A673 (cell line): ENCODE results near the gene TMEM108. TPM values are rescaled to one million over a fixed set of nuclear protein-coding genes. Genes with fewer than 3 reads are reported as not detected.

Experiments
- BruUV-seq: library from RNA; stranded (reverse); fragments of 400-500 nt; replicated peaks from 2 replicates; lab custom pipeline; 2021; lab: Mats Ljungman, UMichigan
- CTCF ChIA-PET: fragments of 300-600 bp; sonication (Branson Sonifier 250); formaldehyde crosslinking; loops from one replicate; lab custom pipeline; 2022; ENCODE audit warnings: antibody characterized with exemption; lab: Charles Lee
- POLR2A ChIA-PET: fragments of 300-600 bp; sonication (Branson Sonifier 250); formaldehyde crosslinking; loops from one replicate; lab custom pipeline; 2022; ENCODE audit warnings: antibody characterized with exemption; ENCODE audit not compliant: low non-redundant PET; lab: Charles Lee
- DNase-seq: peaks from one replicate; pipeline ENCODE4 v3.0.0-alpha.2; 2015; ENCODE audit warnings: low spot score
- H3K27ac ChIP-seq: fragments of 200-600 bp; sonication (generic); 2 replicates; pipeline ENCODE4 v1.5.1; 2016; ENCODE audit warnings: mixed run types, low read depth, mild to moderate bottlenecking, mixed read lengths, antibody characterized with exemption, low read length; ENCODE audit not compliant: poor library complexity, severe bottlenecking
- H3K27me3 ChIP-seq: fragments of 200-600 bp; sonication (generic); replicated peaks from 2 replicates; pipeline ENCODE4 v1.6.1; 2017; ENCODE audit warnings: mixed run types, low read depth, mild to moderate bottlenecking, mixed read lengths, antibody characterized with exemption, low read length; ENCODE audit not compliant: insufficient read depth, poor library complexity
- H3K36me3 ChIP-seq: fragments of 200-600 bp; sonication (generic); 2 replicates; pipeline ENCODE4 v1.6.1; 2016; ENCODE audit warnings: mixed run types, mild to moderate bottlenecking, mixed read lengths, antibody characterized with exemption, low read length; ENCODE audit not compliant: insufficient read depth, poor library complexity, severe bottlenecking
- H3K4me1 ChIP-seq: fragments of 200-600 bp; sonication (generic); 2 replicates; pipeline ENCODE4 v1.6.1; 2017; ENCODE audit warnings: mixed run types, mild to moderate bottlenecking, mixed read lengths, antibody characterized with exemption, low read length; ENCODE audit not compliant: insufficient read depth, poor library complexity, severe bottlenecking
- H3K4me3 ChIP-seq: fragments of 200-600 bp; sonication (generic); 2 replicates; pipeline ENCODE4 v1.5.1; 2016; ENCODE audit warnings: low read depth, mixed run types, mild to moderate bottlenecking, mixed read lengths, low read length; ENCODE audit not compliant: poor library complexity, severe bottlenecking
- H3K9me3 ChIP-seq: fragments of 200-600 bp; sonication (generic); 2 replicates; pipeline ENCODE4 v1.6.1; 2016; ENCODE audit warnings: mixed run types, low read depth, mild to moderate bottlenecking, mixed read lengths, antibody characterized with exemption, low read length; ENCODE audit not compliant: poor library complexity, severe bottlenecking
- CTCF ChIP-seq: fragments of 300-800, 200-600 bp; sonication (generic); conservative IDR thresholded peaks from 2 replicates; pipeline ENCODE4 v1.5.1; 2017; ENCODE audit warnings: low read depth, mild to moderate bottlenecking, antibody characterized with exemption, low read length, moderate library complexity, mixed read lengths
- EZH2 ChIP-seq: fragments of 200-600 bp; sonication (generic); IDR thresholded peaks from 2 replicates; pipeline ENCODE4 v1.6.1; 2017; ENCODE audit warnings: borderline replicate concordance, low read depth, mild to moderate bottlenecking, mixed read lengths, antibody characterized with exemption, low read length; ENCODE audit not compliant: poor library complexity, severe bottlenecking
- intact Hi-C: fragments of 100-400 bp; cut with micrococcal nuclease; formaldehyde crosslinking; loops from one replicate; pipeline ENCODE4 v1.10.0; 2022; ENCODE audit not compliant: unreplicated experiment
- total RNA-seq: library from RNA; stranded (reverse); gene quantifications from 2 replicates; pipeline ENCODE4 v1.2.3, GENCODE V29; 2021

The TMEM108 gene
- total RNA-seq, 1 experiment from 2014 or later, result 0.30 TPM

- POLR2A ChIA-PET, result no interaction called here
- no peak for TF ChIP-seq EZH2
- TF ChIP-seq CTCF, result no peak
- intact Hi-C loops, result no loop called here
- Histone ChIP-seq H3K27me3 (no peaks in the 10 kb centered on the region), H3K4me3 (no peak overlapping the region), H3K4me1 (no peaks in the 10 kb centered on the region), H3K36me3 (no peaks in the 10 kb centered on the region), H3K27ac (no peak overlapping the region), H3K9me3 (no peaks in the 10 kb centered on the region)
- no peak for DNase-seq
- no TSS peak for BruUV-seq
- CTCF ChIA-PET, result no interaction called here
Observed at GRCh38 chr3:133191818-133192217, 153.6 kb downstream of the TMEM108 start.

GRCh38 chr3:133192363-133192945 is 154.3 kb downstream of the TMEM108 start:
- no peaks in the 10 kb centered on the region for H3K9me3 ChIP-seq
- POLR2A ChIA-PET, result no interaction called here
- no peaks in the 10 kb centered on the region for H3K36me3 ChIP-seq
- TF ChIP-seq EZH2, result no peak
- CTCF ChIA-PET, result no interaction called here
- no peaks in the 10 kb centered on the region for H3K4me1 ChIP-seq
- H3K27ac ChIP-seq, result no peak overlapping the region
- DNase-seq, result no peak
- intact Hi-C loops, result no loop called here
- no TSS peak for BruUV-seq
- H3K27me3 ChIP-seq, result no peaks in the 10 kb centered on the region
- no peak overlapping the region for H3K4me3 ChIP-seq

GRCh38 chr3:133192967-133193366 is 154.8 kb downstream of the TMEM108 start:
- no TSS peak for BruUV-seq
- CTCF ChIA-PET, result no interaction called here

More at GRCh38 chr3:133192967-133193366, 154.8 kb downstream of the TMEM108 start:
- no peak for TF ChIP-seq CTCF
- TF ChIP-seq EZH2, result no peak
- no peak overlapping the region for H3K27ac ChIP-seq
- DNase-seq, result no peak
- no peaks in the 10 kb centered on the region for H3K36me3 ChIP-seq
- H3K27me3 ChIP-seq, result no peaks in the 10 kb centered on the region
- no peaks in the 10 kb centered on the region for H3K4me1 ChIP-seq
- POLR2A ChIA-PET, result no interaction called here
- no peak overlapping the region for H3K4me3 ChIP-seq
- H3K9me3 ChIP-seq, result no peaks in the 10 kb centered on the region
- intact Hi-C loops, result no loop called here
